SU-DHL-6 (cell line): ENCODE results near the gene WWC1.

Experiments
- EZH2phosphoT487 ChIP-seq: fragments of 200-600 bp; sonication (generic), shearing (Covaris generic); conservative IDR thresholded peaks from 2 replicates; pipeline ENCODE4 v1.6.1; 2018; ENCODE audit warnings: mild to moderate bottlenecking, antibody characterized with exemption, low read length, moderate library complexity, mixed read lengths
- TF ChIP-seq, protein P1 (sequence below): fragments of 200-600 bp; sonication (generic); IDR thresholded peaks from one replicate; pipeline ENCODE4 v1.5.1; 2017; ENCODE audit warnings: antibody characterized with exemption, mild to moderate bottlenecking, low read length, moderate library complexity; ENCODE audit not compliant: insufficient read depth, poor library complexity, severe bottlenecking

DNA sequence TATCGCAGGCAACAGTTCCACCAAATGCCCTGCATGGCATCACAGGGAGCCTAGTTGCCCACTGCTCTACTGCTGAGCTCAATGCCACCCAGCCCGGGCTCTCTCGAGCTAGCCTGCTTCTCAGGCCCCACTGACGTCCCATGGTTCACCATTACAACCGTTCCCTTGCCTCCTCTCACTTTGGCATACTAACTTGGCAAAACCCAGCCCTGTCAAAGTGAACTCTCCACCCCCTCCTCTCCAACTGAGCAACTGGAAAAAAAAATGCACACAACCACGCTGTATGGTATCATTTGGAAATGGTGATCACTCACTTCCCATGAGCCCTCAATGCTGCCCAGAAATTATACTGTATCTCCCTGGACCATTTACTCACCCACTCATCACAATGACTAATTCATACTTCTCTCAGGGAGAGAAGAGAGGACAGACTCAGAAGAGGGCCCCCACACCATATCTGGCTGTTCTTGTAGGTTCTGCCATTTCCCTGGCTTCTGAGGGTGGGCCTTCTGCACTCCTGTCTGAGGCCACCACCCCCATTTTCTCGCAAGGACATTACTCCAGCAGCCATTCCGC, 143.4 kb downstream of the WWC1 start:
- TF ChIP-seq, protein P1, sequence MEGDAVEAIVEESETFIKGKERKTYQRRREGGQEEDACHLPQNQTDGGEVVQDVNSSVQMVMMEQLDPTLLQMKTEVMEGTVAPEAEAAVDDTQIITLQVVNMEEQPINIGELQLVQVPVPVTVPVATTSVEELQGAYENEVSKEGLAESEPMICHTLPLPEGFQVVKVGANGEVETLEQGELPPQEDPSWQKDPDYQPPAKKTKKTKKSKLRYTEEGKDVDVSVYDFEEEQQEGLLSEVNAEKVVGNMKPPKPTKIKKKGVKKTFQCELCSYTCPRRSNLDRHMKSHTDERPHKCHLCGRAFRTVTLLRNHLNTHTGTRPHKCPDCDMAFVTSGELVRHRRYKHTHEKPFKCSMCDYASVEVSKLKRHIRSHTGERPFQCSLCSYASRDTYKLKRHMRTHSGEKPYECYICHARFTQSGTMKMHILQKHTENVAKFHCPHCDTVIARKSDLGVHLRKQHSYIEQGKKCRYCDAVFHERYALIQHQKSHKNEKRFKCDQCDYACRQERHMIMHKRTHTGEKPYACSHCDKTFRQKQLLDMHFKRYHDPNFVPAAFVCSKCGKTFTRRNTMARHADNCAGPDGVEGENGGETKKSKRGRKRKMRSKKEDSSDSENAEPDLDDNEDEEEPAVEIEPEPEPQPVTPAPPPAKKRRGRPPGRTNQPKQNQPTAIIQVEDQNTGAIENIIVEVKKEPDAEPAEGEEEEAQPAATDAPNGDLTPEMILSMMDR, result no peak
- TF ChIP-seq EZH2phosphoT487, result no peak
